ENCODE data around the gene SCN1B.

SCN1B gene

DNA sequence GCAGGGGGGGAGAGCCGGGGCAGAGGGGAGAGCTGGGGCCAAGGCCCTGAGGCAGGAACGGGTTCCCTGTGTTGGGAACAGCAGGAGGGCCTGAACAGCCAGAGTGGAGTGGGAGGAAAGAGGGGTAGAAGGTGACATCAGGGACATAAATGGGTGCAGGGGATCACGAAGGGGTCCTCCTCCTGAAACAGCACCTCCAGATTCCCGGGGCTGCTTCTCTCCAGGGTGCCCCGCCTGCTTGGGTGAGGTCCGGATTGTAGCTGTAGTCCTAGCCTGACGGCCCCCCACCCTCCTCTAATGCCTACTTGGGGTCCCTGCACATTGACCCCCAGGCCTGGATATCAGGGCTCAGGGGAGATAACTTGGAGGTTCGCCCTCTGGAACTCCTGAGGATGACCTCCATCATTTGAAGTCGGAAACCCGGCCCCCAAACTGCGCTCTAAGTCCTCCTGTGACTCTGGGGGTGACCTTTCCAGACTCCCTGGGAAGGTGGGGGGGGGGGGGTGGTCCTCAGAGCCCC is 473 bp upstream of the SCN1B start:
- DNase-seq (ENCODE audit: low spot score): no peak
- no peak; the same call in 2 of the 3 replicates for ATAC-seq (ENCODE audit: low read depth)
- peaks cover 17% of the 10 kb centered on the region for H3K36me3 ChIP-seq (ENCODE audit: low read depth)

DNA sequence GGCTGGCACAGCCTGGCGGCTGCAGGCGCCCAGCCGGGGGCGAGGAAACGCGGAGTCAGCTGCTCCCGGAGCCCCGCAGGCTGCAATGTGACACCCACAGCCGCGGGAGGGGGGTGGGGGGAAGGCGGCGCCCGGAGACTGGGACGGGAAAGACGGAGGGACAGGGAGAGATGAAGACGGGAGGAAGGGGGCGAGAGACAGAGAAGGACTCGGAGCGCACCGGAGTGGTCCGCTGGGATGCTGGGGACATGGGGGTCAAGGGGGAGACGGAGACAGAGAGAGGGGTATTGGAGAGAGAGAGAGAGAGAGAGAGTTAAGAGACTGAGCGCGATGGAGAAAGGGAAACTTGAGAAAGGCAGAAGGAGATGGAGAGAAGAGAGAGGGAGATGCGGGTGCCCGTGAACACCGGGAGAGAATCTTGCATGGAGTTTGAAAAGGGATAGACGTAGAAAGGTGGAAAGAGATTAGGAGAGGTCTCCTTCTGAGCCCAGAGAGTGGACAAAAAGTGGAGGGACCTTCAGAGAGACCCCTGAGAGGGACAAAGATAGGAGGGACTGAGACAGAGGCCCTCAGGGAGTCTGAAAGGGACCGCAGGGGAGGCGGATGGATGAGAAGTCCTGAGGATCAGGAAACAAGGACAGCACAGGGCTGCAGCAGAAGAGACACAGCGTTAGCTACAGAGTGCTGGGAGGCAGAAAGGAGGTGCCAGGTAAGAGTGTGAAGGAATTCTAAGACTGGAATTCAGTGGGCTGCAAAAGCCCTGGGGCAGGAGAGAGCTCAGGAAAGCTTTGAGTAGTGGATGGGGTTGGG is 1.0 kb downstream of the SCN1B start:
- H3K27ac ChIP-seq (ENCODE audit: poor library complexity, severe bottlenecking): no peak overlapping the region
- ATAC-seq (ENCODE audit: low read depth) (peak; percentile 24; the same call in 2 of the 3 replicates), DNase-seq (ENCODE audit: low spot score) (no peak)
- no peaks in the 10 kb centered on the region for H3K4me1 ChIP-seq (ENCODE audit: insufficient read depth, poor library complexity, severe bottlenecking)
- H3K9me3 ChIP-seq (ENCODE audit: severe bottlenecking): no peaks in the 10 kb centered on the region
- H3K36me3 ChIP-seq (ENCODE audit: low read depth): peaks cover 17% of the 10 kb centered on the region
- H3K27me3 ChIP-seq (ENCODE audit: insufficient read depth, poor library complexity, severe bottlenecking): peaks cover 13% of the 10 kb centered on the region
- TF ChIP-seq CTCF (IDR thresholded peaks at IDR 0.05; ENCODE audit: poor library complexity, severe bottlenecking): no peak
- peak overlapping the region; percentile 56 for H3K4me3 ChIP-seq (ENCODE audit: severe bottlenecking)

More for the DNA sequence above, 473 bp upstream of the SCN1B start:
- H3K27me3 ChIP-seq (ENCODE audit: insufficient read depth, poor library complexity, severe bottlenecking): peaks cover 13% of the 10 kb centered on the region
- H3K9me3 ChIP-seq (ENCODE audit: severe bottlenecking): no peaks in the 10 kb centered on the region
- TF ChIP-seq CTCF (IDR thresholded peaks at IDR 0.05; ENCODE audit: poor library complexity, severe bottlenecking): no peak
- H3K4me1 ChIP-seq (ENCODE audit: insufficient read depth, poor library complexity, severe bottlenecking): no peaks in the 10 kb centered on the region
- no peak overlapping the region for H3K27ac ChIP-seq (ENCODE audit: poor library complexity, severe bottlenecking)
- peak overlapping the region; percentile 56 for H3K4me3 ChIP-seq (ENCODE audit: severe bottlenecking)

GRCh38 chr19:35032356-35032865 is 2.1 kb downstream of the SCN1B start:
- Histone ChIP-seq H3K36me3 (ENCODE audit: low read depth) (peaks cover 6% of the 10 kb centered on the region), H3K27me3 (ENCODE audit: insufficient read depth, poor library complexity, severe bottlenecking) (peaks cover 13% of the 10 kb centered on the region), H3K4me3 (ENCODE audit: severe bottlenecking) (no peak overlapping the region), H3K4me1 (ENCODE audit: insufficient read depth, poor library complexity, severe bottlenecking) (no peaks in the 10 kb centered on the region), H3K27ac (ENCODE audit: poor library complexity, severe bottlenecking) (no peak overlapping the region), H3K9me3 (ENCODE audit: severe bottlenecking) (no peaks in the 10 kb centered on the region)
- ATAC-seq (ENCODE audit: low read depth): no peak
- DNase-seq (ENCODE audit: low spot score): no peak
- TF ChIP-seq CTCF (IDR thresholded peaks at IDR 0.05; ENCODE audit: poor library complexity, severe bottlenecking): no peak

- no peaks in the 10 kb centered on the region for H3K9me3 ChIP-seq (ENCODE audit: severe bottlenecking)
- H3K27me3 ChIP-seq (ENCODE audit: insufficient read depth, poor library complexity, severe bottlenecking): peaks cover 13% of the 10 kb centered on the region
- H3K4me3 ChIP-seq (ENCODE audit: severe bottlenecking): no peak overlapping the region
- no peaks in the 10 kb centered on the region for H3K36me3 ChIP-seq (ENCODE audit: low read depth)
- no peaks in the 10 kb centered on the region for H3K4me1 ChIP-seq (ENCODE audit: insufficient read depth, poor library complexity, severe bottlenecking)
- H3K27ac ChIP-seq (ENCODE audit: poor library complexity, severe bottlenecking): no peak overlapping the region
- TF ChIP-seq CTCF (IDR thresholded peaks at IDR 0.05; ENCODE audit: poor library complexity, severe bottlenecking): no peak
- DNase-seq (ENCODE audit: low spot score) (no peak), ATAC-seq (ENCODE audit: low read depth) (no peak)
Measured at GRCh38 chr19:35033067-35034004, 3.1 kb downstream of the SCN1B start.

Data from RWPE2 (cell line).